ENCODE results near the gene SLC27A6.

SLC27A6 gene

GRCh38 chr5:129063483-129064113 is 98.3 kb downstream of the SLC27A6 start:
- DNase-seq (ENCODE audit: low read depth): no peak

GRCh38 chr5:129065721-129066120 is 100.4 kb downstream of the SLC27A6 start:
- DNase-seq (ENCODE audit: low read depth): no peak

GRCh38 chr5:129067745-129068144 is 102.5 kb downstream of the SLC27A6 start:
- DNase-seq (ENCODE audit: low read depth): no peak

- no peak for DNase-seq (ENCODE audit: low read depth)
Measured at GRCh38 chr5:129069292-129069691, 104.0 kb downstream of the SLC27A6 start.

GRCh38 chr5:129073111-129073510 is 107.8 kb downstream of the SLC27A6 start:
- no peak for DNase-seq (ENCODE audit: low read depth)

GRCh38 chr5:129074903-129075302 is 109.6 kb downstream of the SLC27A6 start:
- DNase-seq (ENCODE audit: low read depth): peak; percentile 46

- no peak for DNase-seq (ENCODE audit: low read depth)
Measured at GRCh38 chr5:129077433-129078075, 112.3 kb downstream of the SLC27A6 start.

- DNase-seq (ENCODE audit: low read depth): no peak
Measured at GRCh38 chr5:129078247-129078646, 113.0 kb downstream of the SLC27A6 start.

- no peak for DNase-seq (ENCODE audit: low read depth)
Measured at GRCh38 chr5:129078660-129079059, 113.4 kb downstream of the SLC27A6 start.

GRCh38 chr5:129079496-129079895 is 114.2 kb downstream of the SLC27A6 start:
- no peak for DNase-seq (ENCODE audit: low read depth)

- DNase-seq (ENCODE audit: low read depth): no peak
Measured at GRCh38 chr5:129080766-129081165, 115.5 kb downstream of the SLC27A6 start.

- no peak for DNase-seq (ENCODE audit: low read depth)
Measured at GRCh38 chr5:129082225-129083136, 117.2 kb downstream of the SLC27A6 start.

All from HS-5 (cell line).